NCI-H187 treated with DMSO at 0.1 percent for 48 hours (cell line): ENCODE measurements around the gene COMMD1.
"Not testable (repeated sequence)": the region's sequence is repeated elsewhere in the genome, so short reads cannot be mapped to it uniquely, and the experiment has no call there.

Source experiments
- DNase-seq: peaks from one replicate; lab custom pipeline; 2025; lab: John Stamatoyannopoulos, UW

COMMD1 gene

GRCh38 chr2:61905372-61906185 lies at the start of gene COMMD1:
COMMD1 (plus strand) TSS chr2:61905674; CDS start chr2:61905679, 5 bp downstream.
- peak; percentile 20 for DNase-seq

- DNase-seq, result no peak
Observed at GRCh38 chr2:61857224-61857623, 48.2 kb upstream of the COMMD1 start.

GRCh38 chr2:61862085-61862484 lies 43.4 kb upstream of the COMMD1 start:
- no peak for DNase-seq

GRCh38 chr2:61866482-61867089 lies 38.9 kb upstream of the COMMD1 start:
- DNase-seq, result not testable (repeated sequence)

GRCh38 chr2:61876400-61876799 lies 29.1 kb upstream of the COMMD1 start:
- DNase-seq, result no peak

- DNase-seq, result no peak
Observed at GRCh38 chr2:61877571-61878245, 27.8 kb upstream of the COMMD1 start.

GRCh38 chr2:61878761-61879160 lies 26.7 kb upstream of the COMMD1 start:
- DNase-seq, result no peak

GRCh38 chr2:61879351-61879750 lies 26.1 kb upstream of the COMMD1 start:
- not testable (repeated sequence) for DNase-seq

- no peak for DNase-seq
Observed at GRCh38 chr2:61882850-61883249, 22.6 kb upstream of the COMMD1 start.

GRCh38 chr2:61885896-61886603 lies 19.4 kb upstream of the COMMD1 start:
- no peak for DNase-seq

GRCh38 chr2:61887717-61888266 lies 17.7 kb upstream of the COMMD1 start:
- DNase-seq, result no peak

- peak; percentile 29 for DNase-seq
Observed at GRCh38 chr2:61888267-61889055, 17.0 kb upstream of the COMMD1 start, which contains the start of gene CCT4. CCT4 (minus strand) TSS chr2:61888656; CDS start chr2:61888507, 149 bp downstream.

- no peak for DNase-seq
Observed at GRCh38 chr2:61898810-61899209, 6.7 kb upstream of the COMMD1 start.

GRCh38 chr2:61900281-61900680 lies 5.2 kb upstream of the COMMD1 start:
- no peak for DNase-seq

- no peak for DNase-seq
Observed at GRCh38 chr2:61906186-61906470, 654 bp downstream of the COMMD1 start.

GRCh38 chr2:61909116-61909515 lies 3.6 kb downstream of the COMMD1 start:
- DNase-seq, result no peak

- DNase-seq, result no peak
Observed at GRCh38 chr2:61910603-61911002, 5.1 kb downstream of the COMMD1 start.

- DNase-seq, result no peak
Observed at GRCh38 chr2:61911510-61911909, 6.0 kb downstream of the COMMD1 start.

GRCh38 chr2:61914794-61915193 lies 9.3 kb downstream of the COMMD1 start:
- DNase-seq, result not testable (repeated sequence)

GRCh38 chr2:61920548-61920947 lies 15.1 kb downstream of the COMMD1 start:
- DNase-seq, result no peak

- DNase-seq, result no peak
Observed at GRCh38 chr2:61922714-61923113, 17.2 kb downstream of the COMMD1 start.
